ENCODE measurements around the gene DAD1. TPM values are rescaled to one million over a fixed set of nuclear protein-coding genes. Genes with fewer than 3 reads are reported as not detected.

The DAD1 gene
- total and polyA plus RNA-seq, 9 donors = 116 to 179 (median 143) TPM

DNA sequence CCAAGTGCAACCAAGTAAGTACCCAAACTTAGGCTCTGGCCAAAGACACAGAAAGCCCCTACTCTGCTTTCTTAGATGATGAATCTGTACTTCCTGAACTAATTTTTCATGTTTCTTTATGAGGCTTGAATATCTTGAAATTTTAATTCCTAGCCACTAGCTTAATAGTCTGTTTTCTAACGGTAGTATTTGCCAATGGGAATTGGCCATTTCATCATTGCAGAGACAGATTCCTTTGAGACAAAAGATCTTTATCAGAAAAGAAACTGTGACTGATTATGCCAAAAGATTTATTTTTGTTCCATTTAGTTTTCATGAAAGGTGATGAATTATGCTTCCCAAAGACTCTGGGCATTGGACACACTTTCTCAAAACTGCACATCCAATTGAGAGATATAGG is 48.7 kb downstream of the DAD1 start:
- WGBS (ENCODE audit: insufficient coverage) = no CpG with 5 or more reads among the region's 1 CpG
- H3K27me3 ChIP-seq (ENCODE audit: control insufficient read depth, insufficient read depth, low read length) = no peaks in the 10 kb centered on the region
- no peaks in the 10 kb centered on the region for H3K36me3 ChIP-seq (ENCODE audit: control insufficient read depth, insufficient read depth, low read length)
- no peak for DNase-seq
- no peak overlapping the region for H3K4me3 ChIP-seq (ENCODE audit: low read length)
- no peaks in the 10 kb centered on the region for H3K4me1 ChIP-seq (ENCODE audit: control insufficient read depth, insufficient read depth, low read length)
- H3K27ac ChIP-seq (ENCODE audit: low read length) = no peak overlapping the region
- H3K9me3 ChIP-seq (replicated peaks; ENCODE audit: control insufficient read depth, low read depth, low read length) = no peaks in the 10 kb centered on the region

DNA sequence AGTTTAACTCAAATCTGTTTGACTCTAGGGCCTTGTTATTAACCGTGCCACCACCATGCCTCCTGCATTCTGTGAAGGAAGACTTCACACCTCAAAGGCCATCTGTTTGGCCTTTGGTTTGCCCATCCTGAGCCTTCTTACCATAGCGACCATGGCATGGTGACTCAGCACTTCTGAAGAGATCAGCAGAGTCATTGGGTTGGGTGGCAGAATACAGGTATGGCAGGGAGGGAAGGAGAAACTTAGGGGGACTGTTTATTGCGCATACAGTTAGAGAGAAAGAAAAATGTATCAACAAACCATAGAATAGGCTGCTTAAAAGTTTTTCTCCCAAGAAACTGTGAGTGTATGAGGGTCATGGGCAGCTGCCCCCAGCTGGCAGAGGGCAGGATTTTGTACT is 49.2 kb downstream of the DAD1 start:
- Histone ChIP-seq H3K4me1 (ENCODE audit: control insufficient read depth, insufficient read depth, low read length) (no peaks in the 10 kb centered on the region), H3K27ac (ENCODE audit: low read length) (no peak overlapping the region), H3K27me3 (ENCODE audit: control insufficient read depth, insufficient read depth, low read length) (no peaks in the 10 kb centered on the region), H3K9me3 (replicated peaks; ENCODE audit: control insufficient read depth, low read depth, low read length) (no peaks in the 10 kb centered on the region), H3K4me3 (ENCODE audit: low read length) (no peak overlapping the region), H3K36me3 (ENCODE audit: control insufficient read depth, insufficient read depth, low read length) (no peaks in the 10 kb centered on the region)
- DNase-seq = no peak
- 94% methylated on average over 2 of the region's 3 CpGs for WGBS (ENCODE audit: insufficient coverage)

DNA sequence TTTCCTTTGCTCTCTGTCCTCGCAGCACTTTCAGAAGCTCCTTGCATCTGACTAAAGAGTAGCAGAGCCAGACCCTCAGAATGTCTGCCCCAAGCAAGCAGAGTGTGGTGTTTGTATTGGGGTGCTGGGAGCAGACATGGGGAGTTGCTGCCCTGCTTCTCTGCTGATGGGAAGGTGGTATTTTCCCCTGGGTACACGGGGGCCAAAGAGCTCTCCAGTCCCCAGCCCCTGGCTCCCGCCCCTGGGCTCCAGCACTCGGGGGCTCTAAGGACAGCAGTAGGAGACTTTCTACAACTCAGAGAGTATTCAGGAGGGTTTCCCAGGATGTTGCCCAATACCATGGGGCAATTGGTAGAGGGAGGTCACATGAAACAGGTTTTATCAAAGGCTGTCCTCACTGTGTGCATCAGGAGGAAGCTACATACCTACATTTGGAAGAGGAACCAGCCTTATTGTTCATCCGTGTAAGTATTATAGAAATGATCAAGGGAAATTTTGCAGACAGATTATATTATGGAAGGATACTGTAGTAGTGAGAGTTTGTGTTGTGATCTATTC is 50.3 kb downstream of the DAD1 start:
- no peak for DNase-seq
- Histone ChIP-seq H3K27ac (ENCODE audit: low read length) (no peak overlapping the region), H3K4me1 (ENCODE audit: control insufficient read depth, insufficient read depth, low read length) (no peaks in the 10 kb centered on the region), H3K4me3 (ENCODE audit: low read length) (no peak overlapping the region), H3K36me3 (ENCODE audit: control insufficient read depth, insufficient read depth, low read length) (no peaks in the 10 kb centered on the region), H3K9me3 (replicated peaks; ENCODE audit: control insufficient read depth, low read depth, low read length) (no peaks in the 10 kb centered on the region), H3K27me3 (ENCODE audit: control insufficient read depth, insufficient read depth, low read length) (no peaks in the 10 kb centered on the region)
- no CpG with 5 or more reads among the region's 5 CpGs for WGBS (ENCODE audit: insufficient coverage)

DNA sequence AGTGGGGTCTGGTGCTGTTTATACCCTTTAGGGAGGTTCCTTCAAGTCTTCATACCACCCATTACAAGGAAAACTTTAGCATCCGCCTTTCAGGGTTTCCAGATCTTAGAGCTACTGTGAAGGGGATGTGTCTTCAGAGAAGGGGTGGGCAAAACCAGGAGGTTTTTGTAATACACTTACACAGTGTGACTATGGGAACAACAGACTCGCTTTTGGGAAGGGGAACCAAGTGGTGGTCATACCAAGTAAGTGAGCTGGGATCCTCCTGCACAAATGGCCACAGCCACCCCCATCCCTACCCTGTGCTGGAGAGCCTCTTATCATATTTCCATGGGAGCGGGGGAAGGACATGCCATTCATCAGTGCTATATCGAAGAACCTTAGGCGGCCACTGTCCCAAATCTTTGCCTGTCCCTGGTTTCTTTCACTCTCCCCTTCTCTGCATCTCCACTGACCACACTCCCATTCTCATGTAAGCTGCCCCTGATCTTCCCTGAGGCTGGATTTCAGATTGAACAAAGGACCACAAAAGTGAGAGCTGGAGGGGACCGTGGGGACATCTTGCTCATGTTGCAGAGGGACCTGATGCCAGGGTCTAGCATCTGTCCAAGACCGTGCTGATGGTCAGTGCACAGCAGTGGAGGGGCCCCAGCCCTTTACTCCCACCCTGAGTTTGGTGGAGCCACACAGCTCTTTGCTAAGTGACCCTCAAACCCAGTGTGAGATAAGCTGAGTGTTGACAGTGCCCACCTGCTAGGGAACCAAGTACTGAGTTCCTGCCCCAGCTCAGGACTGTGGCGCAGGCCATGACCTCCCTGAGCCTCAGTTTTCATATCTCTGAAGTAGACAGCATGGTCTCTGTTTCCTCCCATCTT is 51.4 kb downstream of the DAD1 start:
- WGBS (ENCODE audit: insufficient coverage) = 95% methylated on average over 5 of the region's 8 CpGs
- Histone ChIP-seq H3K27me3 (ENCODE audit: control insufficient read depth, insufficient read depth, low read length) (no peaks in the 10 kb centered on the region), H3K4me3 (ENCODE audit: low read length) (no peak overlapping the region), H3K4me1 (ENCODE audit: control insufficient read depth, insufficient read depth, low read length) (no peaks in the 10 kb centered on the region), H3K27ac (ENCODE audit: low read length) (no peak overlapping the region), H3K36me3 (ENCODE audit: control insufficient read depth, insufficient read depth, low read length) (no peaks in the 10 kb centered on the region), H3K9me3 (replicated peaks; ENCODE audit: control insufficient read depth, low read depth, low read length) (no peaks in the 10 kb centered on the region)
- DNase-seq = no peak

DNA sequence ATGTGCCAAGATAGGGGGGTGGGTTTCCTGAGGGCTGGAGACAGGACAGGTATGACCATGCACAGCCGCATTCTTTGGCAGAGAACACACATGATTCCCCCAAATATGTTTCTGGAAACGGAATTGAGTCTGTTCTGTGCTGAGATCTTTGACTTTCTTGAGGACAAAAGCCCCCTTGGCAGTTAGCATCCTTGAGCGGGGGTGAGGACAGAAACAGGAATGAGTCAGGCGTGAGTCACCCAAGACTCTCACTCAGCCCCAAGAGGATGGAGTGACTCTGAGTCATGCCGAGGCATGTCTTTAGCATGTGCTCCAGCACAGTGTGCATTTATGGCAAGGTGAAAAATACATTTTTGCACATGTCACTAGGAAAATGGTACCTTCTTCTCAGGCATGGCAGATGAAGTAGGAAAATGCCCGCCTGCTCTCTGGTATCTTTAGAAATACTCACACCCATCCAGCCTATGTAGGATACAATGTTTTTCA is 52.1 kb downstream of the DAD1 start:
- DNase-seq = peak; percentile 60
- no peak overlapping the region for H3K4me3 ChIP-seq (ENCODE audit: low read length)
- no peaks in the 10 kb centered on the region for H3K9me3 ChIP-seq (replicated peaks; ENCODE audit: control insufficient read depth, low read depth, low read length)
- no peaks in the 10 kb centered on the region for H3K36me3 ChIP-seq (ENCODE audit: control insufficient read depth, insufficient read depth, low read length)
- H3K27me3 ChIP-seq (ENCODE audit: control insufficient read depth, insufficient read depth, low read length) = no peaks in the 10 kb centered on the region
- H3K27ac ChIP-seq (ENCODE audit: low read length) = no peak overlapping the region
- H3K4me1 ChIP-seq (ENCODE audit: control insufficient read depth, insufficient read depth, low read length) = no peaks in the 10 kb centered on the region
- WGBS (ENCODE audit: insufficient coverage) = 37% methylated on average over 2 of the region's 6 CpGs

DNA sequence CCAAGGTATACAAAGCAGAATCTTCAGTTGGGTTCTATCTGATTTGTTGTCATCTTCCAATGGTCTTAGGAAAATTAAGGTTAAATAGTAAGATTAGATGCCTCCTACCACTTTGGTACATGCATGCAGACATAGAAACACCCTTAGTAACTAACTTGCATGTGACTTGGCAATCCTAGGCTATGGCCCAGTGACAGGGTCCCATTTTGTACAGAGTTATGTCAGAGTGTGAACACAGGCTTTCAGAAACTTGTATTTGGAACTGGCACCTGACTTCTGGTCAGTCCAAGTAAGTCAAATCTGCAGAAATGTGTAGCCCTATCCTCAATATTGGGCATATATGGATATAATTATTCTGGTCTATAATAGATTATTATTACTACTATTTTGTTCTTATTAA is 53.1 kb downstream of the DAD1 start:
- Histone ChIP-seq H3K4me1 (ENCODE audit: control insufficient read depth, insufficient read depth, low read length) (no peaks in the 10 kb centered on the region), H3K36me3 (ENCODE audit: control insufficient read depth, insufficient read depth, low read length) (no peaks in the 10 kb centered on the region), H3K27ac (ENCODE audit: low read length) (no peak overlapping the region), H3K4me3 (ENCODE audit: low read length) (no peak overlapping the region), H3K9me3 (replicated peaks; ENCODE audit: control insufficient read depth, low read depth, low read length) (no peaks in the 10 kb centered on the region), H3K27me3 (ENCODE audit: control insufficient read depth, insufficient read depth, low read length) (no peaks in the 10 kb centered on the region)
- no peak for DNase-seq

DNA sequence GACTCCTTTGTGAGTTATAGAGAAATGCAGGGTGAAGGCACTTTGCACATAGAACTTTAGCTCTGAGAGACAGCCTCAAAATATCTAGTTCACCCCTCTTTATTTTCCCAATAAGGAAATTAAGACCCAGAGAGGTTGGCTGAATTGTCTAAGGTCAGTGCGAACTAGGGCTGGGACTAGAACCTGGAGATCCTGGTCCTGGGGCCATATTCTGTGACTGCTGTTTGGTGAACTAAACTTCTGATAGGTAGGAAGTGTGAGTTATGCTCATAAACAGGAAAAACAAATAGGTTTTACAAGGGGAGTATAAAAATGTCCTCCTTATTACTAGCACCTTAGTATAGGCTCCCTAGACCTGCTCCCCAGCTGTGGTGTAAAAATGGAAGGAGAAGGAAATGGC is 53.9 kb downstream of the DAD1 start:
- WGBS (ENCODE audit: insufficient coverage) = no CpG with 5 or more reads among the region's 1 CpG

DNA sequence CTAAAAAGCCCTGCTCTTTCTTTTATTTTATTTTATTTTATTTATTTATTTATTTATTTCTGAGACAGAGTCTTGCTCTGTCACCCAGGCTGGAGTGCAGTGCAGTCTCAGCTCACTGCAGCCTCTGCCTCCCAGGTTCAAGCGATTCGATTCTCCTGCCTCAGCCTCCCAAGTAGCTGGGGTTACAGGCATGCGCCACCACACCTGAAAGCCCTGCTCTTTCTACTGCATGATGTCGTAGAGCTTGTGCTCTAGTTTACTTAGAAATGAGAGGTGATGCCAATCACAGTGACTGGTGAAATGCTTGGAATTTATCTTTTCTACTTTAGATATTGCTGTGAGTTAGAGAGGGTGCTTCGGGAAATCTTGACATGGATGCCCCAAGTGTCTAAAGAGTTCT is 54.5 kb downstream of the DAD1 start:
- DNase-seq = no peak
- no peak overlapping the region for H3K4me3 ChIP-seq (ENCODE audit: low read length)
- no peaks in the 10 kb centered on the region for H3K36me3 ChIP-seq (ENCODE audit: control insufficient read depth, insufficient read depth, low read length)
- no peak overlapping the region for H3K27ac ChIP-seq (ENCODE audit: low read length)
- no peaks in the 10 kb centered on the region for H3K27me3 ChIP-seq (ENCODE audit: control insufficient read depth, insufficient read depth, low read length)
- WGBS (ENCODE audit: insufficient coverage) = 100% methylated on average over 1 of the region's 5 CpGs
- no peaks in the 10 kb centered on the region for H3K4me1 ChIP-seq (ENCODE audit: control insufficient read depth, insufficient read depth, low read length)
- no peaks in the 10 kb centered on the region for H3K9me3 ChIP-seq (replicated peaks; ENCODE audit: control insufficient read depth, low read depth, low read length)

More for the DNA sequence above, 53.9 kb downstream of the DAD1 start:
- H3K36me3 ChIP-seq (ENCODE audit: control insufficient read depth, insufficient read depth, low read length) = no peaks in the 10 kb centered on the region
- H3K4me3 ChIP-seq (ENCODE audit: low read length) = no peak overlapping the region
- DNase-seq = no peak
- no peaks in the 10 kb centered on the region for H3K4me1 ChIP-seq (ENCODE audit: control insufficient read depth, insufficient read depth, low read length)
- H3K9me3 ChIP-seq (replicated peaks; ENCODE audit: control insufficient read depth, low read depth, low read length) = no peaks in the 10 kb centered on the region
- H3K27me3 ChIP-seq (ENCODE audit: control insufficient read depth, insufficient read depth, low read length) = no peaks in the 10 kb centered on the region
- no peak overlapping the region for H3K27ac ChIP-seq (ENCODE audit: low read length)

DNA sequence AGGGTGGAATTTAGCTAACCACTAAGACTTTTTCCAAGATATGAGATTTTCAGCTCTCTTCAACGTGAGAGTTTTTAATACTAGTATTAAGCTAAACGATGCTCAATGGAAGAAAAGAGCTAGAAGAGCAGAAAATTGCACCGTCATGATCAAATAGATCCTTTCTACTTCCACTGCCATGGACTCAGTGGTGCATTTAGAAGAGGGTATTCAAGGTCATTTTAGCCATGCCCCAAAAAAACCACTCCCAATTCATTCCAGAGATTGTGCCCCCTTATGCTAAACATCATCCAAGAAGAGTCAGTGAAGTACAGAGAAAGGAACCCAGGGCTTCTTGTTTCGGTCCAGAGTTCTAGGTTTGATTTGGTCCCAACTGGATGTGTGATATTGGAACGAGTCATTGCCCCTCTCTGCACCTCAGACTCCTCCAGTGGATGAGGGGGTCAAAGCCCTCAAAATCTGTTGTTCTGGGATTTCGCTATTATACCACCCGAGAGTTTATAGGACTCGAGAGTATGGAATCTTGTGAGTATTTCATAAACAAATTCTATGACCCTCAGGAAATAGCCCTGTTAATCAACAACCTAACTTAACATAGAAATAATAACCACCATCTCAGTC is 55.2 kb downstream of the DAD1 start:
- Histone ChIP-seq H3K4me1 (ENCODE audit: control insufficient read depth, insufficient read depth, low read length) (no peaks in the 10 kb centered on the region), H3K27ac (ENCODE audit: low read length) (no peak overlapping the region), H3K27me3 (ENCODE audit: control insufficient read depth, insufficient read depth, low read length) (no peaks in the 10 kb centered on the region), H3K36me3 (ENCODE audit: control insufficient read depth, insufficient read depth, low read length) (no peaks in the 10 kb centered on the region), H3K4me3 (ENCODE audit: low read length) (no peak overlapping the region), H3K9me3 (replicated peaks; ENCODE audit: control insufficient read depth, low read depth, low read length) (no peaks in the 10 kb centered on the region)
- DNase-seq = no peak
- WGBS (ENCODE audit: insufficient coverage) = 100% methylated on average over 2 of the region's 8 CpGs

DNA sequence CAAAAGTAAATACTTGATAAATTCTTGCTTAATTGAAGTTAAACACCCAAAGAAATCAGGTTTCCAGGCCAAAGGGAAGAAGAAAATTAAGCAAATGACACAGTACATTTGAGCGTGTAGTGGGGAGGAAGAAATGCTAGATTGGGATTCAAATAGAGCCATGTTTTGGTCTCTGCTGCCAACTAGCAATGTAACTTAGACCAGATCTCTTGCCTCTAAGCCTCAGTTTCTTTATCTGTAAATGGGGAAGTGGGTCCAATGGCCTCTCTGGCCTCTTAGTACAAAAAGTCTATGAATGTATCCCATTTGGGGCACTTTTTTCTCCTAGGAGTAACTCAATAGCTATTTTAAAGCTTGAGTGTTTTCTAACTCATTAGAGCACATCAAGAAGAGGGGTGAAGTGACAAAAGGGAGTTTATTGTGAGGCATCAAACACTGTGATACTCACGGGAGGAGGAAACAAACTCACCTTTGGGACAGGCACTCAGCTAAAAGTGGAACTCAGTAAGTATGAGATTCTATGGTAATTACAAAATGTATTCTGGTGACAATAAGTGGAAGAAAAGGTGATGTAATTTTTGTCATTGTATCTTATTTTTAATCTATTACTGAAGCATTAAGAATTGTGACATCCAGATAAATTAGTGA is 55.8 kb downstream of the DAD1 start:
- Histone ChIP-seq H3K4me3 (ENCODE audit: low read length) (no peak overlapping the region), H3K4me1 (ENCODE audit: control insufficient read depth, insufficient read depth, low read length) (no peaks in the 10 kb centered on the region), H3K9me3 (replicated peaks; ENCODE audit: control insufficient read depth, low read depth, low read length) (no peaks in the 10 kb centered on the region), H3K27me3 (ENCODE audit: control insufficient read depth, insufficient read depth, low read length) (no peaks in the 10 kb centered on the region), H3K36me3 (ENCODE audit: control insufficient read depth, insufficient read depth, low read length) (no peaks in the 10 kb centered on the region), H3K27ac (ENCODE audit: low read length) (no peak overlapping the region)
- no peak for DNase-seq
- WGBS (ENCODE audit: insufficient coverage) = 60% methylated on average over 1 of the region's 2 CpGs

Measured in muscle of leg (tissue), 11 donors.